ENCODE measurements around the gene SPATA31A3. TPM values are rescaled to one million over a fixed set of nuclear protein-coding genes. Genes with fewer than 3 reads are reported as not detected.
"Not testable (repeated sequence)": the region's sequence is repeated elsewhere in the genome, so short reads cannot be mapped to it uniquely, and the experiment has no call there.

The SPATA31A3 gene
- not detected for total RNA-seq

DNA sequence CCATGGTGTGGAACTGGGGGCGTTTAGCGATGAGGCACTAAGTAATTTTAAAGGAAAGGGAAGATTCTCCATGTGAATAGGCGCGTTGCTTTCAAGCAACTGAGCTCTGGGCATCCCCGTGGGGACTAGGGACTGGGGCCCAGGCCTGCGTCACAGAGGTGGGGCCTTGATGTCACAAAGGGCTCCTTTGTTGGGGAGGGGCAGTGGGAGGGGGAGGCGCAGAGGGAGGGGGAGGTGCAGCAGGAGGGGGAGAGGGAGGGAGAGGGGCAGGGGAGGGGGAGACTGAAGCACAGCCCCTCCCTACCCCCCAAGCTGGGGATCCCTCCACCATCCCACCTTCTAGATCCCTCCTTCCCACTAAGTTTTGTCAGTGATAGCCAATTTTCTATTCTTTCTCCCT lies at the start of gene SPATA31A3:
TSS of gene SPATA31A3 (minus strand) at position 101 of the 400 bp plus-strand sequence. CDS start at position 72, 29 bp downstream.
- ATAC-seq (ENCODE audit: low FRiP score); DNase-seq (ENCODE audit: low spot score): not testable (repeated sequence)

- DNase-seq (ENCODE audit: low spot score); ATAC-seq (ENCODE audit: low FRiP score): not testable (repeated sequence)
These were observed 39.8 kb downstream of the SPATA31A3 start for GRCh38 chr9:66952576-66952975.

GRCh38 chr9:66942400-66943155 lies 49.8 kb downstream of the SPATA31A3 start:
- not testable (repeated sequence) for ATAC-seq (ENCODE audit: low FRiP score); DNase-seq (ENCODE audit: low spot score)

- not testable (repeated sequence) for DNase-seq (ENCODE audit: low spot score)
These were observed 52.2 kb downstream of the SPATA31A3 start for GRCh38 chr9:66939878-66940830.

DNA sequence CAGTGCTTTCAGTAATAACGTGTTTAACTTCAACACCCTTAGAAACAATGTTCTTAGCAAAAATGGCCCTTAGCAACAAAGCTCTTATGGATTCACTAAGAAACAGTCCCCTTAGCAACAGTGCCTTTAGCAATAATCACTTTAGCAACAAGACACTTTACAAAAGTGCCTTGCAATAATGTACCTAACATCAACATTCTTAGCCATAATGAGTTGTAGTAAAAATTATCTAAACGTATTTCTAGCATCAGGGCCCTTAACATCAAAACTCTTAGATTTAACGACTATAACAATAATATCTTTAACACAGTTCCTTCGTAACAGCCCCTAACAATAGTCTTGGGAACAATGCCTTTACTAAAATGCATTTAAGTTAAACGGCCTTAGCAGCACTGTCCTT lies 54.0 kb downstream of the SPATA31A3 start:
- not testable (repeated sequence) for DNase-seq (ENCODE audit: low spot score); ATAC-seq (ENCODE audit: low FRiP score)

More at GRCh38 chr9:66939878-66940830, 52.2 kb downstream of the SPATA31A3 start:
- not testable (repeated sequence) for ATAC-seq (ENCODE audit: low FRiP score)

DNA sequence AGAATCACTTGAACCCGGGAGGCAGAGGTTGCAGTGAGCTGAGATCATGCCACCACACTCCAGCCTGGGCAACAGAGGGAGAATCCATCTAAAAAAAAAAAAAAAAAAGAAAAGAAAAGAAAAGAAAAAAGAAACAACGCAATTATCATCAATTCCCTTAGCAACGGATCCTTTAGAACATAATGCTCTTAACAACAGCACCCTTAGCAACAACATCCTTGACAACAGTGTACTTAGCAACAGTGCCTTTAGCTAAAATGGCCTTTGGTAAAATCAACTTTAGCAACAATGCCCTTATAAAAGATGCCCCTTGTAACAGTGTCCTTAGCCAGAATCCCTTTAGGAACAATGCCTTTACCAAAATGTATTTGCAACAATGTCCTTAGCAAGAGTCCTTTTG lies 54.7 kb downstream of the SPATA31A3 start:
- ATAC-seq (ENCODE audit: low FRiP score); DNase-seq (ENCODE audit: low spot score): not testable (repeated sequence)

Small RNAs within 50 kb of the gene (small RNA-seq; reads per million reads assigned to genes)
- gene AL353770.1: not detected
- gene AL353770.2: not detected

Other genes with a start within 250 kb of the SPATA31A3 start
- gene ZNF658, start 91.8 kb downstream of the SPATA31A3 start, total RNA-seq: 1 to 10 TPM in 3 of 4 donors, under 1 TPM in 1; 0.84 to 5.2 (median 2.4) TPM

Data from omental fat pad (tissue), 4 donors.